Astrocyte (in vitro differentiated cells and primary cell): ENCODE measurements around the gene GNAQ. TPM values are rescaled to one million over a fixed set of nuclear protein-coding genes. Genes with fewer than 3 reads are reported as not detected.

Source experiments
- DNase-seq: peaks from one replicate; pipeline ENCODE4 v3.0.0-alpha.2; 2010; ENCODE audit warnings: low read depth
- FAIRE-seq: peaks from 2 replicates; lab custom pipeline; 2011; peaks lifted over from hg19 to GRCh38; lab: Jason Lieb, UNC
- H2AFZ ChIP-seq: 2 replicates; pipeline ENCODE4 v1.6.0; 2012; ENCODE audit warnings: low read depth, low read length, inconsistent platforms
- H3K27ac ChIP-seq: 2 replicates; pipeline ENCODE4 v1.5.1; 2011; ENCODE audit warnings: low read depth, low read length, inconsistent platforms
- H3K27me3 ChIP-seq: 2 replicates; pipeline ENCODE4 v1.6.0; 2011; ENCODE audit warnings: low read length, inconsistent platforms; ENCODE audit not compliant: insufficient read depth
- H3K36me3 ChIP-seq: 2 replicates; pipeline ENCODE4 v1.5.1; 2011; ENCODE audit warnings: low read length, inconsistent platforms; ENCODE audit not compliant: insufficient read depth
- H3K4me1 ChIP-seq: 2 replicates; pipeline ENCODE4 v1.5.1; 2011; ENCODE audit warnings: low read length, inconsistent platforms; ENCODE audit not compliant: insufficient read depth
- H3K4me2 ChIP-seq: 2 replicates; pipeline ENCODE4 v1.6.0; 2012; ENCODE audit warnings: low read length, inconsistent platforms
- H3K4me3 ChIP-seq: 2 replicates; pipeline ENCODE4 v1.5.1; 2011; ENCODE audit warnings: low read depth, mild to moderate bottlenecking, low read length, inconsistent platforms; ENCODE audit not compliant: insufficient read depth
- H3K79me2 ChIP-seq: 2 replicates; pipeline ENCODE4 v1.6.0; 2012; ENCODE audit warnings: mild to moderate bottlenecking, low read length, inconsistent platforms; ENCODE audit not compliant: insufficient read depth
- H3K9ac ChIP-seq: 2 replicates; pipeline ENCODE4 v1.6.0; 2012; ENCODE audit warnings: mild to moderate bottlenecking, low read length, inconsistent platforms
- H3K9me3 ChIP-seq: 2 replicates; pipeline ENCODE4 v1.5.1; 2012; ENCODE audit warnings: low read depth, mild to moderate bottlenecking, low read length, inconsistent platforms; ENCODE audit not compliant: insufficient read depth
- H4K20me1 ChIP-seq: 2 replicates; pipeline ENCODE4 v1.6.0; 2012; ENCODE audit warnings: low read length, inconsistent platforms; ENCODE audit not compliant: insufficient read depth
- H3K27ac Mint-ChIP-seq: one replicate; pipeline ENCODE4 v1.8.0; 2021; ENCODE audit warnings: mild to moderate bottlenecking, mixed read lengths; ENCODE audit not compliant: unreplicated experiment
- H3K27me3 Mint-ChIP-seq: one replicate; pipeline ENCODE4 v1.8.0; 2021; ENCODE audit warnings: low read depth, mixed read lengths; ENCODE audit not compliant: unreplicated experiment
- H3K36me3 Mint-ChIP-seq: one replicate; pipeline ENCODE4 v1.8.0; 2021; ENCODE audit warnings: low read depth, mixed read lengths; ENCODE audit not compliant: unreplicated experiment
- H3K4me1 Mint-ChIP-seq: one replicate; pipeline ENCODE4 v1.8.0; 2021; ENCODE audit warnings: low read depth, mixed read lengths; ENCODE audit not compliant: unreplicated experiment
- H3K4me3 Mint-ChIP-seq: one replicate; pipeline ENCODE4 v1.8.0; 2021; ENCODE audit warnings: mild to moderate bottlenecking, moderate library complexity, mixed read lengths; ENCODE audit not compliant: unreplicated experiment
- H3K9me3 Mint-ChIP-seq: one replicate; pipeline ENCODE4 v1.8.0; 2021; ENCODE audit warnings: mild to moderate bottlenecking, mixed read lengths; ENCODE audit not compliant: unreplicated experiment
- EZH2 ChIP-seq: IDR thresholded peaks from 2 replicates; pipeline ENCODE4 v1.6.1; 2012; ENCODE audit warnings: mild to moderate bottlenecking, low read length, inconsistent platforms; ENCODE audit not compliant: insufficient read depth
- total RNA-seq: library from RNA; stranded (reverse); gene quantifications from 2 replicates; pipeline ENCODE4 v1.2.1, GENCODE V29; 2021
- TF ChIP-seq, protein P1 (sequence below): IDR thresholded peaks from 2 replicates; pipeline ENCODE4 v1.5.1; 2011; ENCODE audit warnings: low read depth, mild to moderate bottlenecking, inconsistent platforms, low read length, moderate library complexity; ENCODE audit not compliant: insufficient read depth

Gene GNAQ
- total RNA-seq, 1 donor from 2014 or later, result 74.9 TPM

GRCh38 chr9:78011049-78011448, 20.6 kb downstream of the GNAQ start:
- Histone ChIP-seq H3K9me3 (no peaks in the 10 kb centered on the region), H3K79me2 (peaks cover 98% of the 10 kb centered on the region), H3K4me3 (no peak overlapping the region), H3K9ac (no peak overlapping the region), H4K20me1 (peaks cover 52% of the 10 kb centered on the region), H3K4me1 (peaks cover 16% of the 10 kb centered on the region), H3K27ac (no peak overlapping the region), H3K27me3 (no peaks in the 10 kb centered on the region), H3K4me2 (peak overlapping the region; percentile 8), H3K36me3 (no peaks in the 10 kb centered on the region), H2AFZ (no peak overlapping the region)
- Mint-ChIP-seq H3K9me3 (no peaks in the 10 kb centered on the region), H3K27ac (no peak overlapping the region), H3K36me3 (no peaks in the 10 kb centered on the region), H3K4me3 (no peak overlapping the region), H3K4me1 (peaks cover 39% of the 10 kb centered on the region), H3K27me3 (no peaks in the 10 kb centered on the region)
- TF ChIP-seq, protein P1, sequence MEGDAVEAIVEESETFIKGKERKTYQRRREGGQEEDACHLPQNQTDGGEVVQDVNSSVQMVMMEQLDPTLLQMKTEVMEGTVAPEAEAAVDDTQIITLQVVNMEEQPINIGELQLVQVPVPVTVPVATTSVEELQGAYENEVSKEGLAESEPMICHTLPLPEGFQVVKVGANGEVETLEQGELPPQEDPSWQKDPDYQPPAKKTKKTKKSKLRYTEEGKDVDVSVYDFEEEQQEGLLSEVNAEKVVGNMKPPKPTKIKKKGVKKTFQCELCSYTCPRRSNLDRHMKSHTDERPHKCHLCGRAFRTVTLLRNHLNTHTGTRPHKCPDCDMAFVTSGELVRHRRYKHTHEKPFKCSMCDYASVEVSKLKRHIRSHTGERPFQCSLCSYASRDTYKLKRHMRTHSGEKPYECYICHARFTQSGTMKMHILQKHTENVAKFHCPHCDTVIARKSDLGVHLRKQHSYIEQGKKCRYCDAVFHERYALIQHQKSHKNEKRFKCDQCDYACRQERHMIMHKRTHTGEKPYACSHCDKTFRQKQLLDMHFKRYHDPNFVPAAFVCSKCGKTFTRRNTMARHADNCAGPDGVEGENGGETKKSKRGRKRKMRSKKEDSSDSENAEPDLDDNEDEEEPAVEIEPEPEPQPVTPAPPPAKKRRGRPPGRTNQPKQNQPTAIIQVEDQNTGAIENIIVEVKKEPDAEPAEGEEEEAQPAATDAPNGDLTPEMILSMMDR, result no peak
- no peak for TF ChIP-seq EZH2
- FAIRE-seq (no peak), DNase-seq (no peak)

- peaks cover 40% of the 10 kb centered on the region for H3K4me1 Mint-ChIP-seq
- H3K9me3 Mint-ChIP-seq, result no peaks in the 10 kb centered on the region
- H3K79me2 ChIP-seq, result peaks cover 98% of the 10 kb centered on the region
- no peak overlapping the region for H2AFZ ChIP-seq
- FAIRE-seq (no peak), DNase-seq (no peak)
- H3K4me3 ChIP-seq, result no peak overlapping the region
- H3K36me3 Mint-ChIP-seq, result peaks cover 2% of the 10 kb centered on the region
- no peaks in the 10 kb centered on the region for H3K27me3 Mint-ChIP-seq
- H3K9me3 ChIP-seq, result no peaks in the 10 kb centered on the region
- H3K4me2 ChIP-seq, result peak overlapping the region; percentile 8
- peaks cover 19% of the 10 kb centered on the region for H3K4me1 ChIP-seq
- no peak overlapping the region for H3K27ac Mint-ChIP-seq
- H3K36me3 ChIP-seq, result no peaks in the 10 kb centered on the region
- no peak for TF ChIP-seq EZH2
- TF ChIP-seq, protein P1, result no peak
- H3K9ac ChIP-seq, result no peak overlapping the region
- H3K27ac ChIP-seq, result no peak overlapping the region
- H3K4me3 Mint-ChIP-seq, result no peak overlapping the region
- H3K27me3 ChIP-seq, result no peaks in the 10 kb centered on the region
- H4K20me1 ChIP-seq, result peaks cover 58% of the 10 kb centered on the region
These were observed 21.2 kb downstream of the GNAQ start for GRCh38 chr9:78010445-78010844.

GRCh38 chr9:78009186-78009585, 22.4 kb downstream of the GNAQ start:
- H3K79me2 ChIP-seq, result peaks cover 96% of the 10 kb centered on the region

More at GRCh38 chr9:78009186-78009585, 22.4 kb downstream of the GNAQ start:
- TF ChIP-seq EZH2, result no peak
- TF ChIP-seq, protein P1, result no peak
- H3K27me3 Mint-ChIP-seq, result no peaks in the 10 kb centered on the region
- H3K27ac Mint-ChIP-seq, result no peak overlapping the region
- no peaks in the 10 kb centered on the region for H3K9me3 Mint-ChIP-seq
- H3K36me3 Mint-ChIP-seq, result peaks cover 4% of the 10 kb centered on the region
- no peak overlapping the region for H3K27ac ChIP-seq
- no peaks in the 10 kb centered on the region for H3K9me3 ChIP-seq
- H3K4me1 Mint-ChIP-seq, result peaks cover 36% of the 10 kb centered on the region
- H3K4me1 ChIP-seq, result peaks cover 9% of the 10 kb centered on the region
- H3K36me3 ChIP-seq, result no peaks in the 10 kb centered on the region
- H3K9ac ChIP-seq, result no peak overlapping the region
- H3K4me3 Mint-ChIP-seq, result no peak overlapping the region
- peaks cover 59% of the 10 kb centered on the region for H4K20me1 ChIP-seq
- no peak overlapping the region for H2AFZ ChIP-seq
- H3K4me3 ChIP-seq, result no peak overlapping the region
- H3K4me2 ChIP-seq, result no peak overlapping the region
- FAIRE-seq, result no peak
- no peaks in the 10 kb centered on the region for H3K27me3 ChIP-seq
- DNase-seq, result no peak
